Activated CD8-positive, alpha-beta memory T cell treated with anti-CD3 and anti-CD28 coated beads, Interleukin-2, amount 10 ng/mL, durations not matched to agents 7 days and 5 days (primary cell): ENCODE data around the gene PAX3. TPM values are rescaled to one million over a fixed set of nuclear protein-coding genes. Genes with fewer than 3 reads are reported as not detected.

Experiments
- ATAC-seq: fragments of 150-1000 bp; cut with Tn5 transposase; one replicate; pipeline ENCODE4 v1.10.0; 2021; ENCODE audit warnings: moderate library complexity
- CTCF ChIA-PET: fragments of 350-600 bp; sonication (Branson Sonifier 250); formaldehyde crosslinking; loops from one replicate; lab custom pipeline; 2021; ENCODE audit warnings: antibody characterized with exemption; lab: Charles Lee
- DNase-seq: peaks from one replicate; pipeline ENCODE4 v3.0.0-alpha.2; 2020
- H3K27ac Mint-ChIP-seq: one replicate; pipeline ENCODE4 v1.8.0; 2021; ENCODE audit warnings: mild to moderate bottlenecking, mixed read lengths
- H3K27me3 Mint-ChIP-seq: one replicate; pipeline ENCODE4 v1.8.0; 2021; ENCODE audit warnings: mixed read lengths
- H3K36me3 Mint-ChIP-seq: one replicate; pipeline ENCODE4 v1.8.0; 2021; ENCODE audit warnings: mild to moderate bottlenecking, mixed read lengths
- H3K4me1 Mint-ChIP-seq: one replicate; pipeline ENCODE4 v1.8.0; 2021; ENCODE audit warnings: mixed read lengths
- H3K4me3 Mint-ChIP-seq: one replicate; pipeline ENCODE4 v1.8.0; 2021; ENCODE audit warnings: mild to moderate bottlenecking, moderate library complexity, mixed read lengths
- H3K9me3 Mint-ChIP-seq: one replicate; pipeline ENCODE4 v1.8.0; 2022; ENCODE audit warnings: low read depth, mixed read lengths
- total RNA-seq, 2 experiments: library from RNA; stranded (reverse); gene quantifications; one replicate each; pipeline ENCODE4 v1.2.3, GENCODE V29; 2021

The PAX3 gene
- total RNA-seq, 2 experiments from 2014 or later, result not detected

DNA sequence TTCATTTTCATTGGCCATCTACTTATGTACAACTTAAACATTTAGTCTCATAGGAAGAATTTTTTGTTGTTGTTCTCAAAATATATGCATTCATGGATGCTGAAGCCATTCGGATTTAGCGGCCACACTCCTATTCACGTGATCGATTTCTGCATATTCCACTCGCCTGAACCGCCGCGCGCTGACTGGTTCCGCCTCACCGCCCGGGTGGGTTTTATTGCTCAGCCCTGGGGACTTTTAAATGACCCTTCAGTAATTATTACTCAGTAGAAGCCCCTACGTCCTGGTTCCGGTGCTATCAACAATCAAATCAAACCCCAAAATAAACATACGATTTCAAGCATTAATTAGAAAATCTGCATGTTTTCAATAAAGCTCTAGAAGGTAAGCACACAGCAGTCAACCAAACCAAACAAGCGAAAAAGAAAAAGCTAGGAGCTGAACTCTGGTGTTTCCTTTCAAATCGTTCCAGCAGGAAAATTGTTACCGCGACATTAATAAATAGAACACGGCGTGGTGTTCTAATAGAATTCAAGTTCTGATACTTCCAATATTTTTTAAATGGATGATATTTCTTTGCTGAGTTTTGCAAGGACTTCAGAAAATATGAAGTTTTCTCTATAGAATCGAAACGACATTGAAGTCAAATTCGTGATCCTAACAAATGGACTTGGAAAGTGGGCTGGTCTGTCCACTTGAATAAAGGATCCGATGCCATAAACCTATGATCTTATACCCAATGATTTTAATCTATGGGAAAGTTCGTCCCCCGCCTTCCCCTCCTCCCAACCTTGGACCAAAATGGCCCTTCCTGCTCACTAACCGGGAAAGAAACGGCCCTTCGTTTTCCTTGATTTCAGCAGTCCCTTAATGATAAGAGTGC lies 9.3 kb downstream of the PAX3 start:
- ATAC-seq (no peak), DNase-seq (no peak)
- CTCF ChIA-PET, result no interaction called here
- H3K27ac Mint-ChIP-seq, result peak overlapping the region; percentile 19
- no peak overlapping the region for H3K4me3 Mint-ChIP-seq
- peaks cover 84% of the 10 kb centered on the region for H3K27me3 Mint-ChIP-seq
- H3K4me1 Mint-ChIP-seq, result peaks cover 2% of the 10 kb centered on the region
- H3K36me3 Mint-ChIP-seq, result peaks cover 3% of the 10 kb centered on the region
- H3K9me3 Mint-ChIP-seq, result no peaks in the 10 kb centered on the region

- Mint-ChIP-seq H3K27ac (no peak overlapping the region), H3K4me1 (peaks cover 2% of the 10 kb centered on the region), H3K36me3 (peaks cover 3% of the 10 kb centered on the region), H3K4me3 (no peak overlapping the region), H3K9me3 (no peaks in the 10 kb centered on the region), H3K27me3 (peaks cover 84% of the 10 kb centered on the region)
- CTCF ChIA-PET, result interaction anchor here (0.7 kb wide), 1 partner anchor 253 kb away, joined by 3 read pairs; no protein-coding TSS in a partner anchor
- DNase-seq, result no peak
- no peak for ATAC-seq
These were observed 10.1 kb downstream of the PAX3 start for GRCh38 chr2:222288590-222289277.

- no peak overlapping the region for H3K4me3 Mint-ChIP-seq
- DNase-seq, result no peak
- no peaks in the 10 kb centered on the region for H3K9me3 Mint-ChIP-seq
- H3K27ac Mint-ChIP-seq, result no peak overlapping the region
- H3K27me3 Mint-ChIP-seq, result peaks cover 79% of the 10 kb centered on the region
- CTCF ChIA-PET, result interaction anchor here (0.7 kb wide), 1 partner anchor 252 kb away, joined by 3 read pairs; no protein-coding TSS in a partner anchor
- H3K4me1 Mint-ChIP-seq, result peaks cover 2% of the 10 kb centered on the region
- peaks cover 3% of the 10 kb centered on the region for H3K36me3 Mint-ChIP-seq
- no peak for ATAC-seq
These were observed 10.8 kb downstream of the PAX3 start for GRCh38 chr2:222287862-222288479.

DNA sequence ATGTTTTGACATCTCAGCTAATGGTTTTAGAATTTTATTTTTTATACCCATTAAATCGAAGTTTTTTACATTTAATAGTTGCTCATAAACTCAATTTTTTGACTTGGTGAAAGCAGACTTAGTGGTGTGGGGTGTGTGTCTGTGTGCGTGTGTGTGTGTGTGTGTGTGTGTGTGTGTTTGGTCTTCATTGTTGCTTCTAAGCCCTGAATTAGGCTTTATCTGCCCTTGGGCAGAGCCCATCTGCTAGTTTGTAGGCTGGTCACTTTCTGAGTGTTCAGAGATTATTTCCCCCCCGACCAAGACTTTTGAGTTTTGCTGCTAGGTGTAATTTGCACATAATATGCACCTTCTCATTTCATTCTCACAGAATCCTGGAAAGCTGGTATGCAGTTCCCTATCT lies 14.3 kb downstream of the PAX3 start:
- Mint-ChIP-seq H3K27ac (no peak overlapping the region), H3K36me3 (no peaks in the 10 kb centered on the region), H3K27me3 (peaks cover 46% of the 10 kb centered on the region)

DNA sequence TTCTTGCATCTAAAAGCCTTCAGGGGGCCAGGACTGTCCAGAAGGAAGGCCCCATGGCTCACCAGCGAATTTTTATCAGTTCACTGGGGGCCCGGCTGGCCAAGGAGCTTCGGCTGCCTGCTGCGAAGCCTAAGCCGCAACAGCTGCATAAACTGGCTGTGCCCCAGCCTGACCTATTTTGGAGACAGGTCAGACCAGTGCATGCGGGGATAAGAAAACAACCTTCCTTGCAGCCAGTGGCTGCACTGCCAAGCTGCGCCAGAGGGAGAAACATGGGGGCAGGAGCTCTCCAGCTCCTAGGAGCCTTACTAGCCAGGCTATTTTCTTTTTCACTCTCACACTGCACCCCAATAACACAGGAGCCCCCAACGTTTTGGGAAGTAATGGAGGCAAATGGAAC lies 15.2 kb downstream of the PAX3 start:
- Mint-ChIP-seq H3K27me3 (peaks cover 38% of the 10 kb centered on the region), H3K4me1 (no peaks in the 10 kb centered on the region), H3K27ac (no peak overlapping the region), H3K4me3 (no peak overlapping the region), H3K9me3 (no peaks in the 10 kb centered on the region), H3K36me3 (no peaks in the 10 kb centered on the region)
- DNase-seq (no peak), ATAC-seq (no peak)
- CTCF ChIA-PET, result no interaction called here

More for the DNA sequence above, 14.3 kb downstream of the PAX3 start:
- no peaks in the 10 kb centered on the region for H3K9me3 Mint-ChIP-seq
- CTCF ChIA-PET, result no interaction called here
- H3K4me3 Mint-ChIP-seq, result no peak overlapping the region
- ATAC-seq (no peak), DNase-seq (no peak)
- no peaks in the 10 kb centered on the region for H3K4me1 Mint-ChIP-seq

DNA sequence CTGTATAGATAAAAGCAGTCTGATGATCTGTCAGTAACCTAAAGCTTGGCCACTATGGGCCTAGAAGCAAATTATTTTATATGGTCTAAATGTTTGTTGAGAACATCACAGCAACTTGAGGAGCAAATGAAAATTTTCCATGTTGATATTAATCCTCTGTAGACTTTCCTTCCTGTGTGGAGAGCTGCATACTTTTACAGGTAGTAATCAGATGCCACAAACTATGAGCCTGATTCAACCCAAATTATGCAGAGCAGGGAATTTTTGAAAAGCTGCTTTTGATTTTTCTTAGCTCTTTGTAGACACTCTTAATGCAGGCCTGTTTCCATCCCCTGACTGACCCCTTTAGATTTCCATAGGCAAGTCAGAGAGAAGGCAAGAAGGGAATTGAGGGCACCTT lies 17.3 kb downstream of the PAX3 start:
- no peak for DNase-seq
- Mint-ChIP-seq H3K36me3 (no peaks in the 10 kb centered on the region), H3K4me1 (no peaks in the 10 kb centered on the region), H3K9me3 (no peaks in the 10 kb centered on the region), H3K4me3 (no peak overlapping the region), H3K27me3 (peaks cover 18% of the 10 kb centered on the region), H3K27ac (no peak overlapping the region)
- CTCF ChIA-PET, result interaction anchor here (1.2 kb wide), 1 partner anchor 11 kb away, joined by 3 read pairs; no protein-coding TSS in a partner anchor
- ATAC-seq, result no peak

DNA sequence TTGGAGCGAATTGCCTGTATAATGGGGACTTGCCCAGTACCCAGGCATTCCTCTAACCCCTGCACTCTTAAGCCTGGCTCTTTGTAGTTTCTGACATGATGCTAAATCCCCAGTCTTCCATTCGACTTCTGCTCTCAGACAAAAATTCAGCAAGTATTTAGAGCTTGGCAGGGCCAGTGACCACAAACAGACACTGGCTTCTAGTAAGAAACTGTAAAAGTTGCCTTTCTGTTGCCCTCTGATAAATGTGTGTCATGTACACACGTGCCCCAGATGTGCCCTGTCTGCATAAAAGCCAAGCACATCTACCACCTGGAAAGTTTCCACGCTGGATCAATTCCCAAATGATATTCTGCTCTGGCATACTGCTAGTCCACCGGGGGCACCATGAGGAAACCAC lies 18.0 kb downstream of the PAX3 start:
- CTCF ChIA-PET, result interaction anchor here (1.2 kb wide), 1 partner anchor 11 kb away, joined by 3 read pairs; no protein-coding TSS in a partner anchor
- Mint-ChIP-seq H3K36me3 (no peaks in the 10 kb centered on the region), H3K27ac (no peak overlapping the region), H3K4me1 (no peaks in the 10 kb centered on the region), H3K27me3 (peaks cover 15% of the 10 kb centered on the region), H3K4me3 (no peak overlapping the region), H3K9me3 (no peaks in the 10 kb centered on the region)
- DNase-seq (no peak), ATAC-seq (no peak)

GRCh38 chr2:222272446-222273015 lies 26.3 kb downstream of the PAX3 start:
- no peaks in the 10 kb centered on the region for H3K9me3 Mint-ChIP-seq
- H3K27me3 Mint-ChIP-seq, result peaks cover 21% of the 10 kb centered on the region
- no peaks in the 10 kb centered on the region for H3K4me1 Mint-ChIP-seq
- H3K27ac Mint-ChIP-seq, result no peak overlapping the region
- CTCF ChIA-PET, result no interaction called here
- ATAC-seq (no peak), DNase-seq (no peak)
- H3K36me3 Mint-ChIP-seq, result no peaks in the 10 kb centered on the region
- no peak overlapping the region for H3K4me3 Mint-ChIP-seq

- no peak for DNase-seq
- no peaks in the 10 kb centered on the region for H3K36me3 Mint-ChIP-seq
These were observed 26.9 kb downstream of the PAX3 start for GRCh38 chr2:222271854-222272253.

DNA sequence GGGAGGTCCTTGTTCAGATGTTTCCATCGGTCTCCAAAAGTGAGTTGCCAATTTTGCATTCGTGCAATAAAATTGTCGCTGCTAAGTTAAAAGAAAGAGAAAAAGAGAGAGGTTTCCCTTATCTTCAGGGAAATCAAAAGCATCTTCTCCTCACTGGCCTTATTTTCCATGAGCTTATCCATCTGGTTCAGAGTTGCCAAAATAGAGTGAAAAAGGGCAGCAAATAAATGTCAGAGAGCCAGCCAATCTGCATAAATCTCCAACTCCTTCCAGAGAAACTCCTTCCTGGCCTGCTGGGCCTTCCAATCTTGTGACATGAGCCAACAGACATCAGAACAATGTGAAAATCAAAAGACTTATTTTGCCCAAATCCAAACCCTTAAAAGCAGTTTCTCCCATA lies 28.4 kb downstream of the PAX3 start:
- H3K27me3 Mint-ChIP-seq, result peaks cover 18% of the 10 kb centered on the region
- H3K9me3 Mint-ChIP-seq, result no peaks in the 10 kb centered on the region
- ATAC-seq, result no peak
- H3K27ac Mint-ChIP-seq, result no peak overlapping the region
- DNase-seq, result no peak
- H3K4me1 Mint-ChIP-seq, result no peaks in the 10 kb centered on the region
- H3K4me3 Mint-ChIP-seq, result no peak overlapping the region
- CTCF ChIA-PET, result no interaction called here
- H3K36me3 Mint-ChIP-seq, result no peaks in the 10 kb centered on the region

More at GRCh38 chr2:222271854-222272253, 26.9 kb downstream of the PAX3 start:
- Mint-ChIP-seq H3K9me3 (no peaks in the 10 kb centered on the region), H3K4me3 (no peak overlapping the region), H3K27ac (no peak overlapping the region), H3K4me1 (no peaks in the 10 kb centered on the region), H3K27me3 (peaks cover 21% of the 10 kb centered on the region)
- CTCF ChIA-PET, result no interaction called here
- no peak for ATAC-seq

DNA sequence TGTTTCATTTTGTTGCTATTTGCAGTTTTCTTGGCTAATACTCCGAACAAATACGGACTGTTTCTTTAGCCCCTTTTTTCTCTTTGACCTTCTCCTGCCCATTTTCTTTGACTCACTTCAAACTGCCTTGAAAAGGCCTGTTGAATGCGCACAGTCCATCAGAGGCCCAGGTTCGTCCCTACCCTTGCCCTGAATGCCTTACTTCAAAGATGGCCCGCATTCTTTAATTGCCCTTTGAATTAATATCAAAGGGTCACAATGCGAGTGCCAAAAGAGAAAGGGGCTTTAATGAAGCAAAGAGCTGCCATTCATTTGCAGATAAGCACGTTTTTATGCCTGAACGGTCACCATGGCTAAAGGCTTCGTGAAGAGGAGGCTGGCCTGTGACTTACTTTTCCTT lies 29.7 kb downstream of the PAX3 start:
- no peaks in the 10 kb centered on the region for H3K9me3 Mint-ChIP-seq
- peaks cover 15% of the 10 kb centered on the region for H3K27me3 Mint-ChIP-seq
- ATAC-seq (no peak), DNase-seq (no peak)
- no peak overlapping the region for H3K27ac Mint-ChIP-seq
- CTCF ChIA-PET, result no interaction called here
- no peaks in the 10 kb centered on the region for H3K36me3 Mint-ChIP-seq
- H3K4me3 Mint-ChIP-seq, result no peak overlapping the region
- no peaks in the 10 kb centered on the region for H3K4me1 Mint-ChIP-seq

DNA sequence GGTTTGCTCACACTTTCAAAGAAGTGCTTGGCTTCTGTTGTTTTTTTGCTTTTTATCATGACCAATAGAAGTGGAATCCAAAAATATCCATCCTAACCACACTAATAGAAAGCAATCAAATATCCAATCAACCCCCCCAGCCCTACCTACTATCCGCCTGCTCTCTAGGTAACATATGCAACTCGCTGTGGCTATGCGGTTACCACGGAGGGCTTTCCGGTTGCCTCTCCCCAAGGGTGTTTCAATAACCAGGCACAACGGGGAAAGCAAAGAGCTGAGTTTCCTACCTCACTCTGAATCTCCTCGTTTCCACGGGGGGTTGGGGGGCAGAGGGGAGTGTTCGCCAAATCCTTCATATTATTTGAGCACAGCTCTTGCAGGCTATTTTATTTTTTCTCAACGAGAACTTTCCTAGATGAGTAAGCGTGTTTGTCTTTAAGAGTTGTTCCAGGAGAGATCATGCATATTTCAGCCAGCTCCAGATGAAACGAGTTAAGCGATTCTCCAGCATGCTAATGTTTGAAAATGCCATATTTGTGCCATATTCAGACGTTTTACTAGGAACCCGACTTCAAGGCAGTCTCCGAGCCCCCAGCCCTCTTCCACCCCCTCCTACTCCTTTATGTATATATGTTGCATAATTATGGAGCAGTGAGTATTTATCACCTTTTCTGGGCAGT lies 30.3 kb downstream of the PAX3 start:
- Mint-ChIP-seq H3K27ac (no peak overlapping the region), H3K4me3 (no peak overlapping the region), H3K27me3 (peaks cover 13% of the 10 kb centered on the region), H3K36me3 (no peaks in the 10 kb centered on the region), H3K4me1 (no peaks in the 10 kb centered on the region), H3K9me3 (no peaks in the 10 kb centered on the region)
- DNase-seq, result no peak
- ATAC-seq, result no peak
- CTCF ChIA-PET, result no interaction called here
